ENCODE data around the gene DRAM1. TPM values are rescaled to one million over a fixed set of nuclear protein-coding genes. Genes with fewer than 3 reads are reported as not detected.

DRAM1 gene
- total RNA-seq, 3 donors from 2014 or later, result 31.2 to 32.4 (median 31.6) TPM

- TF ChIP-seq CTCF (IDR thresholded peaks at IDR 0.05) (no peak), POLR2A (IDR thresholded peaks at IDR 0.05) (no peak), POLR2AphosphoS5 (IDR thresholded peaks at IDR 0.05) (no peak)
- no peak overlapping the region for H3K27ac ChIP-seq
- H3K4me3 ChIP-seq, result no peak overlapping the region
- no peak for DNase-seq (ENCODE audit: low spot score in 2 of 2)
- intact Hi-C loops (cut with DNase I; ENCODE audit: low total_unique reads), result loop anchor here (10.0 kb wide), 2 partner anchors 537 to 827 kb away; partner anchors contain the start of gene IGF1
- no peaks in the 10 kb centered on the region for H3K36me3 ChIP-seq
- H3K9me3 ChIP-seq, result no peaks in the 10 kb centered on the region
- H3K27me3 ChIP-seq, result no peaks in the 10 kb centered on the region
- no peaks in the 10 kb centered on the region for H3K4me1 ChIP-seq
Measured at GRCh38 chr12:101947316-101947715, 69.9 kb downstream of the DRAM1 start.

GRCh38 chr12:101948365-101948764 lies 71.0 kb downstream of the DRAM1 start:
- no peaks in the 10 kb centered on the region for H3K4me1 ChIP-seq
- H3K9me3 ChIP-seq, result no peaks in the 10 kb centered on the region
- no peaks in the 10 kb centered on the region for H3K36me3 ChIP-seq
- no peaks in the 10 kb centered on the region for H3K27me3 ChIP-seq
- no peak overlapping the region for H3K27ac ChIP-seq
- no peak for DNase-seq (ENCODE audit: low spot score in 2 of 2)
- intact Hi-C loops (cut with DNase I; ENCODE audit: low total_unique reads), result loop anchor here (10.0 kb wide), 2 partner anchors 536 to 826 kb away; partner anchors contain the start of gene IGF1
- TF ChIP-seq POLR2AphosphoS5 (IDR thresholded peaks at IDR 0.05), result no peak
- no peak for TF ChIP-seq POLR2A (IDR thresholded peaks at IDR 0.05)
- no peak for TF ChIP-seq CTCF (IDR thresholded peaks at IDR 0.05)
- H3K4me3 ChIP-seq, result no peak overlapping the region

- intact Hi-C loops (cut with DNase I; ENCODE audit: low total_unique reads), result no loop called here
Measured at GRCh38 chr12:101951002-101951670, 73.8 kb downstream of the DRAM1 start.

GRCh38 chr12:101954113-101954512 lies 76.7 kb downstream of the DRAM1 start:
- H3K27me3 ChIP-seq, result no peaks in the 10 kb centered on the region
- no peak for TF ChIP-seq POLR2AphosphoS5 (IDR thresholded peaks at IDR 0.05)
- TF ChIP-seq POLR2A (IDR thresholded peaks at IDR 0.05), result no peak
- no peak for TF ChIP-seq CTCF (IDR thresholded peaks at IDR 0.05)
- no peaks in the 10 kb centered on the region for H3K9me3 ChIP-seq
- DNase-seq (ENCODE audit: low spot score in 2 of 2), result no peak
- no peak overlapping the region for H3K4me3 ChIP-seq
- no peak overlapping the region for H3K27ac ChIP-seq
- intact Hi-C loops (cut with DNase I; ENCODE audit: low total_unique reads), result no loop called here
- no peaks in the 10 kb centered on the region for H3K4me1 ChIP-seq
- no peaks in the 10 kb centered on the region for H3K36me3 ChIP-seq

More at GRCh38 chr12:101951002-101951670, 73.8 kb downstream of the DRAM1 start:
- Histone ChIP-seq H3K36me3 (no peaks in the 10 kb centered on the region), H3K27ac (peak overlapping the region in 1 of 2 donors; percentile 3), H3K4me3 (no peak overlapping the region), H3K27me3 (no peaks in the 10 kb centered on the region), H3K4me1 (no peaks in the 10 kb centered on the region), H3K9me3 (no peaks in the 10 kb centered on the region)
- DNase-seq (ENCODE audit: low spot score in 2 of 2), result no peak
- TF ChIP-seq CTCF (IDR thresholded peaks at IDR 0.05) (no peak), POLR2A (IDR thresholded peaks at IDR 0.05) (no peak), POLR2AphosphoS5 (IDR thresholded peaks at IDR 0.05) (no peak)

GRCh38 chr12:101954676-101955075 lies 77.3 kb downstream of the DRAM1 start:
- H3K27me3 ChIP-seq, result no peaks in the 10 kb centered on the region
- H3K4me1 ChIP-seq, result no peaks in the 10 kb centered on the region
- no peaks in the 10 kb centered on the region for H3K9me3 ChIP-seq
- TF ChIP-seq CTCF (IDR thresholded peaks at IDR 0.05) (no peak), POLR2AphosphoS5 (IDR thresholded peaks at IDR 0.05) (no peak), POLR2A (IDR thresholded peaks at IDR 0.05) (no peak)
- intact Hi-C loops (cut with DNase I; ENCODE audit: low total_unique reads), result no loop called here
- no peaks in the 10 kb centered on the region for H3K36me3 ChIP-seq
- H3K4me3 ChIP-seq, result no peak overlapping the region
- H3K27ac ChIP-seq, result no peak overlapping the region
- no peak for DNase-seq (ENCODE audit: low spot score in 2 of 2)
